Fibroblast of lung (primary cell): ENCODE measurements around the gene DPP6. TPM values are rescaled to one million over a fixed set of nuclear protein-coding genes. Genes with fewer than 3 reads are reported as not detected.
A peak's percentile ranks its signal among the peaks of the same experiment; 100 is the strongest.

Experiments
- DNase-seq, 2 donors: peaks; one replicate each; pipeline versions ENCODE4 v3.0.0 to v3.0.0-alpha.2; 2010; ENCODE audit warnings: low read depth in 2 of 2
- H2AFZ ChIP-seq: 2 replicates; pipeline ENCODE4 v1.5.1; 2012; ENCODE audit warnings: low read length, control low read depth, inconsistent platforms
- H3K27ac ChIP-seq: 2 replicates; pipeline ENCODE4 v1.5.1; 2011; ENCODE audit warnings: low read length, control low read depth; ENCODE audit not compliant: insufficient read depth
- H3K27me3 ChIP-seq: 2 replicates; pipeline ENCODE4 v1.5.1; 2011; ENCODE audit warnings: mild to moderate bottlenecking, low read length; ENCODE audit not compliant: control insufficient read depth, insufficient read depth
- H3K36me3 ChIP-seq: 2 replicates; pipeline ENCODE4 v1.5.1; 2011; ENCODE audit warnings: low read length; ENCODE audit not compliant: control insufficient read depth, insufficient read depth
- H3K4me1 ChIP-seq: 2 replicates; pipeline ENCODE4 v1.5.1; 2011; ENCODE audit warnings: low read length; ENCODE audit not compliant: control insufficient read depth, insufficient read depth; ENCODE audit errors: extremely low read depth
- H3K4me2 ChIP-seq: 2 replicates; pipeline ENCODE4 v1.5.1; 2011; ENCODE audit warnings: low read length, control low read depth; ENCODE audit not compliant: insufficient read depth; ENCODE audit errors: extremely low read depth
- H3K4me3 ChIP-seq, 4 experiments: fragments of 200-600 bp in 1 of 4; sonication (generic) in 1 of 4; replicated peaks in 1 of 4; 2 replicates each; pipeline ENCODE4 v1.5.1; 2011 to 2016; ENCODE audit warnings: low read length in 4 of 4, low read depth in 3 of 4, mild to moderate bottlenecking in 3 of 4, control low read depth in 2 of 4, inconsistent platforms in 1 of 4, mixed read lengths in 1 of 4; ENCODE audit not compliant: insufficient read depth in 1 of 4; ENCODE audit errors: control extremely low read depth in 1 of 4
- H3K79me2 ChIP-seq: 2 replicates; pipeline ENCODE4 v1.5.1; 2012; ENCODE audit warnings: mild to moderate bottlenecking, low read length, inconsistent platforms; ENCODE audit not compliant: control insufficient read depth, insufficient read depth
- H3K9ac ChIP-seq: 2 replicates; pipeline ENCODE4 v1.5.1; 2011; ENCODE audit warnings: mild to moderate bottlenecking, low read length, control low read depth; ENCODE audit not compliant: insufficient read depth
- H3K9me3 ChIP-seq: 2 replicates; pipeline ENCODE4 v1.5.1; 2012; ENCODE audit warnings: low read depth, low read length; ENCODE audit not compliant: control insufficient read depth, insufficient read depth
- H4K20me1 ChIP-seq: 2 replicates; pipeline ENCODE4 v1.5.1; 2011; ENCODE audit warnings: low read length; ENCODE audit not compliant: control insufficient read depth, insufficient read depth; ENCODE audit errors: extremely low read depth
- CTCF ChIP-seq, 2 donors: IDR thresholded peaks in 1 of 2; conservative IDR thresholded peaks in 1 of 2; 1 replicate in 1 of 2; 2 replicates in 1 of 2; pipeline ENCODE4 v1.5.1; 2011 to 2012; ENCODE audit warnings: low read length in 2 of 2, control low read depth in 1 of 2, inconsistent platforms in 1 of 2, low read depth in 1 of 2, mild to moderate bottlenecking in 1 of 2
- EZH2 ChIP-seq: IDR thresholded peaks from 2 replicates; pipeline ENCODE4 v1.5.1; 2012; ENCODE audit warnings: low read length, control low read depth, mild to moderate bottlenecking; ENCODE audit errors: missing control alignments
- polyA plus RNA-seq, 2 donors: library from polyadenylated mRNA; depleted of rRNA in 1 of 2; stranded (reverse) in 1 of 2; unstranded in 1 of 2; fragments of >200 nt; gene quantifications; 2 replicates each; pipeline ENCODE4 v1.2.1, GENCODE V29; 2011 to 2012; ENCODE audit warnings: missing spikeins in 1 of 2
- total RNA-seq: library from RNA; depleted of rRNA; stranded (reverse); fragments of >200 nt; gene quantifications from 2 replicates; pipeline ENCODE4 v1.2.1, GENCODE V29; 2014

The DPP6 gene
- total and polyA plus RNA-seq, 2 donors (not counting 1 experiment from before 2014, with no cell fraction given) = not detected

GRCh38 chr7:154927624-154928125 is 875.5 kb downstream of the DPP6 start:
- Histone ChIP-seq H3K4me3 (peak overlapping the region; percentile 54 to 95 (median 74)), H4K20me1 (no peaks in the 10 kb centered on the region), H2AFZ (peak overlapping the region; percentile 97), H3K36me3 (no peaks in the 10 kb centered on the region), H3K9me3 (no peaks in the 10 kb centered on the region), H3K9ac (peak overlapping the region; percentile 41), H3K27ac (peak overlapping the region; percentile 65), H3K79me2 (no peaks in the 10 kb centered on the region), H3K4me1 (peaks cover 3% of the 10 kb centered on the region), H3K27me3 (no peaks in the 10 kb centered on the region), H3K4me2 (peak overlapping the region; percentile 95)
- peak; percentile 81 to 95 for DNase-seq
- TF ChIP-seq EZH2 (no peak), CTCF (conservative IDR thresholded peaks at IDR 0.05 in 1 of 2, IDR thresholded peaks at IDR 0.05 in 1 of 2; ENCODE audit: low read depth in 1 of 2, low read length in 2 of 2) (peak; percentile 61 to 69)

GRCh38 chr7:154928136-154929005 is 876.2 kb downstream of the DPP6 start:
- no peak for TF ChIP-seq CTCF (conservative IDR thresholded peaks at IDR 0.05 in 1 of 2, IDR thresholded peaks at IDR 0.05 in 1 of 2; ENCODE audit: low read depth in 1 of 2, low read length in 2 of 2)
- TF ChIP-seq EZH2 = no peak

GRCh38 chr7:154929006-154929726 is 877.0 kb downstream of the DPP6 start:
- Histone ChIP-seq H3K79me2 (no peaks in the 10 kb centered on the region), H2AFZ (peak overlapping the region; percentile 78), H3K4me2 (peak overlapping the region; percentile 57), H3K9ac (no peak overlapping the region), H3K4me3 (peak overlapping the region; percentile 54 to 95 (median 74)), H3K27me3 (no peaks in the 10 kb centered on the region), H3K4me1 (peaks cover 3% of the 10 kb centered on the region), H4K20me1 (no peaks in the 10 kb centered on the region), H3K9me3 (no peaks in the 10 kb centered on the region), H3K27ac (peak overlapping the region; percentile 65), H3K36me3 (no peaks in the 10 kb centered on the region)
- TF ChIP-seq CTCF (conservative IDR thresholded peaks at IDR 0.05 in 1 of 2, IDR thresholded peaks at IDR 0.05 in 1 of 2; ENCODE audit: low read depth in 1 of 2, low read length in 2 of 2) (no peak), EZH2 (no peak)
- no peak for DNase-seq

More at GRCh38 chr7:154928136-154929005, 876.2 kb downstream of the DPP6 start:
- Histone ChIP-seq H3K4me1 (peaks cover 3% of the 10 kb centered on the region), H3K9ac (peak overlapping the region; percentile 41), H4K20me1 (no peaks in the 10 kb centered on the region), H3K4me3 (peak overlapping the region; percentile 54 to 95 (median 74)), H3K4me2 (peak overlapping the region; percentile 95), H3K27ac (peak overlapping the region; percentile 65), H3K79me2 (no peaks in the 10 kb centered on the region), H3K9me3 (no peaks in the 10 kb centered on the region), H2AFZ (peak overlapping the region; percentile 97), H3K27me3 (no peaks in the 10 kb centered on the region), H3K36me3 (no peaks in the 10 kb centered on the region)
- peak; percentile 71 to 98 for DNase-seq
